ENCODE data around the gene CCL20.
"Not testable (repeated sequence)": the region's sequence is repeated elsewhere in the genome, so short reads cannot be mapped to it uniquely, and the experiment has no call there.

The CCL20 gene

DNA sequence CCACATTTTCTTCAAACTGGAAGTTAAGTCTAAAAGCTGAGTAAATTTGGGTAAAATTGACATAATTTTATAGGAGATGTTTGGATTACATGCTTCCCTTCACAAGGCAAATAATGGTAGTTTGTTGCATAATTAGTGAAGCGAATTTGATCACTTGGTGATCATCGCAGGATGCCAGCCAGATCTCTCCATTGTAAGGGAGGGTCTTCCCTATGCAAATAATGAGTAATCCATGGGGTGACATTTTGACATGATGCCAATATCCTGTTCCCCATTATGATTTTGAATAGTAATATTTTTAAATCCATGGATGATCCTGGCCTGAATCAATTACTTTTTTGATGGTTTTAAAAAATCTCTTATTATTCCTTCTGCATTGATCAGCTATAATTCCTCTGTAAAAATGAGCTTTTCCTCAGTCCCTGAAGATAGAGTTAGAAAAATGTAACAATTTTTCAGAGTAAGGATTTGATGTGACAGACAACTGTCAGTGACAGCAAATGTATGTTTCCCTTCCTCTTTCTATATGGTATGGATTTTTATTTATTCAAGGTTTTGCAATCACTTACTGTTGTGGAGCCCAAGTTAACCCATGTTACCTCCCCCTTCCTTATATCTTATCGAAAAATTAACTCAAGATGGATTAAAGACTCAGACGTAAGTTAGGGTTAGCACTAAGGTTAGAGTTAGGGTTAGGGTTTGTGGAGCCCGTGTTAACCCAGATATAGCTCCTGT, 21.4 kb downstream of the CCL20 start:
- no peak for DNase-seq

DNA sequence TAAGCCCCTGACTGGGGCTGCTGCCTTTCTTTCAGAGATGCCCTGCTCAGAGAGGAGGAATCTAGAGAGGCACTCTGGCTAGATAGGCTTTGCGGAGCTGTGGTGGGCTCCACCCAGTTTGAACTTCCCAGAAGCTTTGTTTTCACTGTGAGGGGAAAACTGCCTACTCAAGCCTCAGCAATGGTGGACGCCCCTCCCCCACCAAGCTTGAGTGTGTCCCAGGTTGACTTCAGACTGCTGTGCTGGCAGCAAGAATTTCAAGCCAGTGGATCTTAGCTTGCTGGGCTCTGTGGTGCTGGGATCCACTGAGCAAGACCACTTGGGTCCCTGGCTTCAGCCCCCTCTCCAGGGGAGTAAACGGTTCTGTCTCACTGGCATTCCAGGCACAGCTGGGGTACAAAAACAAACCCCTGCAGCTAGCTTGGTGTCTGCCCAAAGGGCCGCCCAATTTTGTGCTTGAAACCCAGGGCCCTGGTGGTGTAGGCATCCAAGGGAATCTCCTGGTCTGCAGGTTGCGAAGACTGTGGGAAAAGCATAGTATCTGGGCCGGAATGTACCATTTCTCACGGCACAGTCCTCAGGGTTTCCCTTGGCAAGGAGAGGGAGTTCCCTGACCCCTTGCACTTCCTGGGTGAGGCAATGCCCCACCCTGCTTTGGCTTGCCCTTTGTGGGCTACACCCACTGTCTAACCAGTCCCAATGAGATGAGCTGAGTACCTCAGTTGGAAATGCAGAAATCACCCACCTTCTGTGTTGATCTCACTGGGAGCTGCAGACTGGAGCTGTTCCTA, 25.9 kb downstream of the CCL20 start:
- not testable (repeated sequence) for DNase-seq

DNA sequence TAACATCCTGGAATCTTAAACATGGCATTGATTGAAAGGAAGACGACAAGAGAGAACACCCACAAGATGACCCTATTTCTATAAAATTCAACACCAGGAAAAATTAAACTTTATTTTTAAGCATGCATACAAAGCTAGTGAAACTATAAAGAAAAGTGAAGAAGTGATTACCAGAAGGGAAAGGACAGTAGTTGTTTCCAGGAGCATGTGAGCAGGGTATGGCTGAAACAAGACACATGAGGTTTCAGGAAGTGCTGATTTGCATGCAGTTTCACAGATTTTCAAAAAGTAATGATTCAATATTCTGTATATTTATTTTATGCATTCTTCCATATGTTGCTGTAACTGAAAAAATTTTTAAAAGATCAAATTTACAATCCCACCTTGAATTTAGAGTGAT, 33.2 kb downstream of the CCL20 start:
- DNase-seq, result no peak

DNA sequence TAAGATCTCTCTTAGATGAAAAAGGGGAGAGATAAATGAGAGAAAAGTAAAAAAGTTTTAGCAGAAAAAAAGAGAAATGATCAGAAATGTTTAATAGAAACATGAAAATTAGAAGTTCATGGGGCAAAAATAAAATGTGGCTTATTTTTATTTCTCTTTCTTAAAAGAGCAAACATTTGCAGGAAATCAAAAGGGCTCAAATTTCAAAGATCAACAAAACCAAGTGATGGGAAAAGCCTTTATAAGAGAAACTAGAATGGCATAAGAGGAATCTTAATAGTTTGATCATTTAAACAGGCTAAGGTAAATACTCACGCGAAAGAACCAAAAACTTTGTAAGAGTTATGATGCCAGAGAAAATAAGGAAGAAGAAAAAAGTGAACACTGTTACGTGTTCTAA, 34.5 kb downstream of the CCL20 start:
- no peak for DNase-seq

DNA sequence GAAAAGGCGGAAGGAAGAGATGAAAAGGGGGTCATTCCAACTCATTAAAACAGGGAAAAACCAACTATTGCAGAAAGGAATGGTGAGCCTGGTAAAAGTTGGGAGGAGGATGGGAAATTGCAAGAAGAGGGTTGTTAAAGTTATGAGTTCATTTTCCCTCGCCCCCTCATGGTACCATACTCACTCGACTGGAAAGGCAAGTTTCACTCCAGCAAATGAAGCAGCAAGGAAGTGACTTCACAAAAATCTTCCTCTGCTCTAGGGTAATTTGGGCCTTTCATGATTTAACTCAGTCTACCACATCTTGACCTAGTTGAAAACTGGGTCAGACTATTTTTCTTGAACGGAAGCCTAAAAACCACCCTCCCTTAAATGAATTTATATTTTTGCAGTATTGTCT, 34.9 kb downstream of the CCL20 start:
- peak; percentile 16 for DNase-seq

DNA sequence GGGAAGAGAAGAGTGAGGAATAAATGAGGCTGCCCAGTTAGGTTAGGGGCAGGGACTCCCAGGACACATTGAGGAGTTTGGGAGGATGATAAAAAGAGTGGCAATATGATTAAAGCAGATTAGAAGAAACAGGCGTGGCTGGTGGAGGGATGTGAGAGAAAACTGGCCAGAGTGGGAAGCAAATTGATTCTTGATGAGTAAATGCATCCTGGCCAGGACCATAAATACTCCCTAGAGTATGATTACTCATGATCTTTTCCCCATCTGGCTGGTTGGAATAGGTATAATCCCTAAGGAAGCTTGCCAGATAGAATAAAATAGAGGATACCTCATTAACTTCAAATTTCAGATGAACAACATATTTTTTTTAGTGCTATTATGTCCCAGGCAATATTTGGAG, 36.3 kb downstream of the CCL20 start:
- DNase-seq, result no peak

DNA sequence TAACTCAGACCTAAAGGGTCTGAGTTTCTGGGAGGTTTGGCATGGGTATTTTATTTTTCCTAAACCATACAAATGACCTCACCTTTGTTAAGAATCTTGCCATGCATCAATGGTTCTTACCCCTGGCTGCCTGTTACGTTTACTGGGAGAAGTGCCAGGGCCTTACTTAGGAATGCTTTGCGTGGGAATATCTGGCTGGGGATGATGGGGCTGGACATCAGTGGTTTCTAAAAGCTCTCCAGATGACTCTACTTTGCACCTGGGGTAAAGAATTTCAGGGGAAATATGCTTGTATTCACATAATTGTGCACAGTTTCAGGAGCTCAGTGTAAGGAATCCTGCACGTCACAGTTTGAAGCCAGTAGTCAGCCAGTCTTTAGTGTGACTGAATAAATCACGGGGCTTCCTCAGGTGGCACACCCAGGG, 39.6 kb downstream of the CCL20 start:
- no peak for DNase-seq

DNA sequence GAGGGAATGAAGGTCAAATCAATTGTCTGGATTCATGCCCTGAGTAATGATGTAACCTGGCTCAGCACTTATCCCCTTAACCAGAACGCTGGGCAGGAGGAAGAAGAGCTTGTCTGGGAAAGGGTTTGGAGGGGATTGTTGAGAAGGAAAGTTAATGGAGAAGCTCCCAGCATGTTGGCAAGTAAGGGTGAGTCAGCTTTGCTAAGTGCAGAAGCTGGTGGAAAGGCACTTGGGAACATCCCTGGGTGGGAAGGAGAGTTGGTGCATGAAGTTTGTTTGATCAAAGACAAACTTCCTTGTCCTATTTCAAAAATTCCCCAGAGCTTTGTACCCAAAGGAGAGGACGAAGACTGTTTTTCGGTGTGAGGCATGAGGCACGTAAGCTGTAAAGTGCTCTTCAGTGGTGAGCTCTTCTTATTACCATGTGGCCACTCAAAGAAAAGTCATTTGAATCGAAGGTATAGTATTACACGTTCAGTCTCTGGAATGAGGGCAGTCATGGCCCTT, 40.2 kb downstream of the CCL20 start:
- no peak for DNase-seq

DNA sequence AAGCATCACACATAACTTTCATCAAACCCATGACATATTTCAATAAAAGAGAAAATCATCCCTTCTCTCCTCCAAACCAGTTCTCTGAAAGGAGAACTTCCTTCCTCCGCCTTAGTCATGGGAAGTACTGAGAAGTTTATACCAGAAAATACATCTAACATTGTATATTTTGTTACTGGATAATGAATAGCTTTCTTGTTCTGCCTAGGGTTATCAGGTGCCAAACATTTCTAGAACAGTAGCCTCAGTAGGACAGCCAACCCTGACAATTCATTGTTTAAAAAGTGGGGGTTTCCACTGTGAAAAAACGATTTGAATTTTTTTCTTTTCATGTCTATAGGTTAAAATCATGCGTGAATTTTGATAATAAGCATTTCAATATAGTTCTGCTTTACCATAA, 41.8 kb downstream of the CCL20 start:
- DNase-seq, result no peak

DNA sequence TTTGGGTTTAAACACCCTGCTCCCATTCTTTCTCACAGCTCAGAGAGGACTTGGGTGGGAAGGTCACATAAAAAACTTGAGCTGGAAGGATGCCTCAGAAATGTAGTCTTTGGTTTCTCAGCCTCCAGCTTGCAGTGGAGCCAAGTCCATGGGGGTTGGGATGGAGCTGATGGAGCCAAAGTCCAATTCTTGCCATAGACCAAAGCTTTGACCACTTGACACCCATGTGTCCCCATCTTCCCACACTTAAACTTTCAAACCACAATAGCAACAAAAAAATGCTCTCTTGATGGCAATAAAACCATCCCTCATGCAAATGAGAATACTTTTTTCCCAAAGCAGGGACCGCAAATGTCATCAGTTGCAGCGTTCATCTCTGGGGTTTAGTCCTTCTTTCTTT, 43.1 kb downstream of the CCL20 start:
- no peak for DNase-seq

DNA sequence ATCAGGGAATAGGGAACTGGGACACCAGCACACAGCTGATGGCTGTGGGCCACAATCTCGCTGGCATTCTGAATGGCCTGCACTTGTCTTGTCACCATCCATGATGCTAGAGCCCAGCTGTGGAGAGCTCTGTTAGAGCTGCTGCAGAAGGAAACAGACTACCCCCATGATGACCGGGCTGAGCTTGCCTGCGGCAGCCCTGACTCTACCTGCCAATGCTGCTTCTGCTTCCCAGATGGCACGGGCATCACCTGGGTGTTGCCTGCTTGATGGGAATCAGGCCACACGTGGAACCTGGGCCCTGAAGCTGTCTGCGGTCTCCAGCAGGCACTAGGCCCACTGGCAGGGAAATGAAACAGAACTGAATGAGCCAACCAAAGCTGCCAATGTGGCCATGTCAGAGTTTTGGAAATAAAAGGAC, 46.6 kb downstream of the CCL20 start:
- DNase-seq, result no peak

DNA sequence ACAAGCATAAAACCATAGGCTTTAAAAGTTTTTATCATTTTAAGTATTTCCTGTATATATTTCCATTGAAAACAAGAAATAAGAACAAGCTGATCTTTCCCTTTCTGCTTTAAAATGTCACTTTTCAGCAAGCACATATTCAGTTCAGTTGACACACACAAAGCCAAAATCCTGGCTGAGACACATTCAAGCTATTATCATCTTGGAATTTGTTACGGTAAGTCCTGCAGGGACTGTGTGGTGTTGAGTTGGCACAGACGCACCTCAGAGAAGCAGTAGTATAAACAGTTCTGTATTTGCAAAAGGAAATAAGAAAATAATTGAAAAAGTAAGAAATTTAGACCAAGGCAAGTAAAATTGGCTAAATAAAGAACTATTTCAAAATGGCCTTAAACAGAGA, 47.4 kb downstream of the CCL20 start:
- no peak for DNase-seq

DNA sequence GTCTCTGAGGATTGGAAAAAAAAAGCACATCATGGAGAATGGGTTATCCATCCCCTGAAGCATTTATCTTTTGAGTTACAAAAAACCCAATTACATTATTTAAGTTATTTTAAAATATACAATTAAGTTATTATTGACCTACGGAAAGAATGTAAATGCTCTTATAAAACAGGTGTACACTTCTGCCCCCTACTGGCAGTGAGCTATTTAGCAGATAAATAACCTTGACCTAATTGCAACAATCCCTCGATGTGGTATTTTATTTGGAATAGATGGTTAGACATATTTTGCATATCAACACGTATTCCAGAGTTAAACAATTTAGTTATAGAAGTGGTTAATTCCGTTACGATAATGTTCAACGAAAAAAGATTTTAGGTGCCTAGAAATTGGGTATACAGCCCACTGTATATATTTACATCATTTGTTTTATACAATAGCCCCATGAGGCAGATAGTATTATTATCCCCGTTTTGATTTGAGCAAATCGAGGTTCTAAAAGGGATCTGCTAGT, 48.6 kb downstream of the CCL20 start:
- peak; percentile 46 for DNase-seq

DNA sequence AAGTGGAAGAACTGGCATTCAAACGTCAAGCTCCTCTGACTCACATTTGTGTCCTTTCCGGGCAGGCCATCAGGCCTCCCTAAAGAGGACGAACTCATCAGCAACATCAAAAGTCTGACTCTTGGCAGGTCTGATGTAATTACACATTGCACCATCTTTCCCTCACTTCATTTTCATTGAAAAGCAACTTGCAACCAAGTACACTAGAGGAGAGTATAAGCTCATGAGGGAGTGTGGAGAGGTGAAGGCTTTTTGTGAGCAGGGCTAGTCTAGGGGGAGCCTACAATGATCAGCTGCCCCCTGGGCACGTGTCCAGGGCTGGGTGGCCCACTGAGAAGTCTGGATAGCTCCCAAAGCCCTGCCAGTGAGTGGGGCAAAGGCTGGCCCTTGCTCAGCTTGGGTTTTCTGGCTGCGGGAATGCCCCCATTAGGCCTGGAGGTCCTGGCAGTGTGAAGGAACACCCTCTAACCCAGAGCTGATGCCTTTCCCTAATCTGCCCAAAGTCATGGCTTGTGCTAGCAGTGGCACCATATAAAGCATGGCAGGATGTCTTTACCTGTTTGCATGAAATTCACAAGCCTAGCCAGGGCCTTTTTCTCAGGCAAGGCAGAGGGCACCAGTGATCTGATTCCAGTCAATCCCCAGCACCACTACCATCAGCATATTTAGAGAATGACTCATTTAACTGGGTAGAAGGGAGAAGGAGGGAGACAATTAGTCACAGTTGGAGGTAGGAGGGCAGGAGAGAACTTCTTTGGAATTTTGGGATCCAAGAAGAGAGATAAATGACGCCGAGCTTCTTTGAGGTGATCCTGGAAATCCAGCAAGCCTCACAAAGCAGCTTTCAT, 49.3 kb downstream of the CCL20 start:
- DNase-seq, result no peak

DNA sequence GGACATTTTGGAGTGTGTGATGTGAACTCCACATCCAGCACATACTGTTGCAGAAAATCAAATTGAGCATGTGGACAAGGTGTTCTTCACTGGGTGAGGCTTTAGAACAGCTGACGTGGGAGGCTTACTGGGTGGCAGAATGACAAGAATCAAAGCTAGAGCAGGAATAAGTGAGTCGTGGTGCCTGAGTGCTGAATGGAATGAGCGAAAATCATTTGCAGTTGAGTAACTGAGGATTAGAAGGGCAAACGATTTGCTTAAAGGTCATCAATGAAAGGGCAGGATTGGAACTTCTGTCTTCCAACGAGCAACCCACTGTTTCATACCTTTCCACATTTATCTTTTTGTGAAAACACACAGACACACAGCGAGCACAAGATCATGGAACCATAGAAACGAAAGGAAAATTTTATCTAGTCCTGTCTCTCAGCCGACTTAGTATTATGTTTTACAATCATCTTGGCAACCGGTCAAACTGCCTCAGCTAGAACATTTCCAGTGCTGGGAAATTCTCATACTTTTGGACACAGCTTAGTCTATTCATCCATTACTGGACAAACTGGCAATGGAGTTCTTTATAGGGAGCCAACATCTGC, 50.6 kb downstream of the CCL20 start:
- no peak for DNase-seq

DNA sequence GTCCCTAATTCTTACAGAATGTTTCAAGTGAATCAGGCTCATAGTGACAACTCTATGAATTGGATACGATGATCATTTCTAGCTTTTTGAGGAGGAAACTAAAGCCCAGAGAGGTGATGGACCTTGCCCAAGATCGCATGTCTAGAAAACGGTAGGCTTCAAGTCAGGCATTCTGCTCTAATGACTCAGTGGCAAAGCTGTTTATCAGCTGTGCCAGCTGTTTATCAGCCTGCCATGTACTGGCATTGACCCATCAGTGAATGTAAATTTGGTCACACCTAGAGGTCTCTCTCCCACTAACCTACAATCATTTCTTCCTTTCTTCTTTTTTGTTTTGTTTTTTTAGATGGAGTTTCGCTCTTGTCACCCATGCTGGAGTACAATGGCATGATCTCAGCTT, 51.6 kb downstream of the CCL20 start:
- no peak for DNase-seq

Measured in CD4-positive, alpha-beta T cell treated with Interleukin-6 for 4 hours (primary cell).